HCT116 (cell line): ENCODE measurements around the gene TMEM131. TPM values are rescaled to one million over a fixed set of nuclear protein-coding genes. Genes with fewer than 3 reads are reported as not detected.

Experiments used
- ATAC-seq: fragments of 200-7000 bp; cut with Tn5 transposase; 2 replicates; pipeline ENCODE4 v1.9.1; 2020; ENCODE audit warnings: mild to moderate bottlenecking, moderate library complexity
- BruUV-seq: library from RNA; stranded (reverse); fragments of 400-500 nt; replicated peaks from 2 replicates; lab custom pipeline; 2021; lab: Mats Ljungman, UMichigan
- CTCF ChIA-PET: fragments of 300-600 bp; sonication (Branson Sonifier 250); formaldehyde crosslinking; loops from one replicate; lab custom pipeline; 2021; ENCODE audit warnings: antibody characterized with exemption; lab: Charles Lee
- POLR2A ChIA-PET: fragments of 300-600, 350-600 bp; sonication (Branson Sonifier 250); formaldehyde crosslinking; loops from one replicate; lab custom pipeline; 2021; ENCODE audit warnings: antibody characterized with exemption; lab: Charles Lee
- RAD21 ChIA-PET, 2 experiments: fragments of 300-600 bp; sonication (Branson Sonifier 250); formaldehyde crosslinking; loops; one replicate each; lab custom pipeline; 2023; ENCODE audit warnings: low total read pairs in 2 of 2; ENCODE audit not compliant: uncharacterized antibody in 2 of 2, unreplicated experiment in 2 of 2, low non-redundant PET in 1 of 2; lab: Charles Lee
- DNase-seq: peaks from one replicate; pipeline ENCODE4 v3.0.0-alpha.2; 2010; ENCODE audit warnings: low read depth, low spot score
- H2AFZ ChIP-seq: fragments of 200-600 bp; shearing (Covaris generic), sonication (generic); 2 replicates; pipeline ENCODE4 v1.6.1; 2017; ENCODE audit warnings: low read depth, mixed run types, mixed read lengths, antibody characterized with exemption, low read length; ENCODE audit not compliant: poor library complexity, severe bottlenecking
- H3K27ac ChIP-seq: 2 replicates; pipeline ENCODE4 v1.5.1; 2012; ENCODE audit warnings: low read depth, low read length
- H3K27me3 ChIP-seq: fragments of 200-600 bp; sonication (generic); 2 replicates; pipeline ENCODE4 v1.6.1; 2016; ENCODE audit warnings: mixed run types, low read length, mixed read lengths; ENCODE audit not compliant: insufficient read depth
- H3K36me3 ChIP-seq, 2 experiments: fragments of 200-500 bp in 1 of 2; fragments of 200-600 bp in 1 of 2; sonication (Bioruptor generic) in 1 of 2; sonication (generic) in 1 of 2; 2 replicates each; pipeline versions ENCODE4 v1.5.1 to v1.6.1; 2014 to 2016; ENCODE audit warnings: low read length in 2 of 2, inconsistent platforms in 1 of 2, mixed read lengths in 1 of 2, mixed run types in 1 of 2; ENCODE audit not compliant: insufficient read depth in 2 of 2, control insufficient read depth in 1 of 2
- H3K4me1 ChIP-seq, 2 experiments: fragments of 200-600 bp in 1 of 2; sonication (generic) in 1 of 2; 2 replicates each; pipeline versions ENCODE4 v1.5.1 to v1.6.1; 2012 to 2017; ENCODE audit warnings: low read length in 2 of 2, inconsistent platforms in 1 of 2, mild to moderate bottlenecking in 1 of 2, mixed read lengths in 1 of 2, mixed run types in 1 of 2, moderate library complexity in 1 of 2; ENCODE audit not compliant: insufficient read depth in 2 of 2, control insufficient read depth in 1 of 2
- H3K4me2 ChIP-seq: fragments of 200-600 bp; sonication (generic); 2 replicates; pipeline ENCODE4 v1.6.1; 2017; ENCODE audit warnings: mixed run types, low read length, mixed read lengths
- H3K4me3 ChIP-seq, 2 experiments: fragments of 200-600 bp in 1 of 2; sonication (generic) in 1 of 2; replicated peaks in 1 of 2; 2 replicates each; pipeline ENCODE4 v1.5.1; 2011 to 2016; ENCODE audit warnings: low read length in 2 of 2, control low read depth in 1 of 2, low read depth in 1 of 2, mild to moderate bottlenecking in 1 of 2, mixed read lengths in 1 of 2, mixed run types in 1 of 2
- H3K79me2 ChIP-seq: fragments of 200-600 bp; sonication (generic); 2 replicates; pipeline ENCODE4 v1.6.1; 2017; ENCODE audit warnings: mild to moderate bottlenecking, mixed run types, low read length, moderate library complexity, mixed read lengths; ENCODE audit not compliant: insufficient read depth
- H3K9ac ChIP-seq: fragments of 200-600 bp; sonication (generic); 2 replicates; pipeline ENCODE4 v1.6.1; 2016; ENCODE audit warnings: low read length, mixed read lengths
- H3K9me2 ChIP-seq: fragments of 200-600 bp; sonication (generic), shearing (Covaris generic); 2 replicates; pipeline ENCODE4 v1.6.1; 2017; ENCODE audit warnings: mixed run types, mild to moderate bottlenecking, moderate library complexity; ENCODE audit not compliant: insufficient read depth
- H3K9me3 ChIP-seq, 2 experiments: fragments of 200-500 bp in 1 of 2; fragments of 200-600 bp in 1 of 2; sonication (Bioruptor generic) in 1 of 2; sonication (generic) in 1 of 2; 2 replicates each; pipeline ENCODE4 v1.6.1; 2014 to 2017; ENCODE audit warnings: low read length in 2 of 2, mixed read lengths in 2 of 2, inconsistent platforms in 1 of 2, low read depth in 1 of 2, mild to moderate bottlenecking in 1 of 2, mixed run types in 1 of 2, moderate library complexity in 1 of 2; ENCODE audit not compliant: control insufficient read depth in 1 of 2, insufficient read depth in 1 of 2
- H4K20me1 ChIP-seq: fragments of 200-600 bp; sonication (generic), shearing (Covaris generic); 2 replicates; pipeline ENCODE4 v1.6.1; 2017; ENCODE audit warnings: mixed run types, mild to moderate bottlenecking, moderate library complexity; ENCODE audit not compliant: insufficient read depth
- CBX3 ChIP-seq: IDR thresholded peaks from 2 replicates; pipeline ENCODE4 v1.6.1; 2012; ENCODE audit warnings: low read depth
- CEBPB ChIP-seq: IDR thresholded peaks from 2 replicates; pipeline ENCODE4 v1.6.1; 2012; ENCODE audit warnings: low read depth
- ELF1 ChIP-seq: IDR thresholded peaks from 2 replicates; pipeline ENCODE4 v1.6.1; 2012; ENCODE audit warnings: low read depth, borderline replicate concordance
- EZH2 ChIP-seq: fragments of 200-600 bp; sonication (generic); IDR thresholded peaks from 2 replicates; pipeline ENCODE4 v1.6.1; 2017; ENCODE audit warnings: antibody characterized with exemption, mixed run types
- FOSL1 ChIP-seq: IDR thresholded peaks from 2 replicates; pipeline ENCODE4 v1.6.1; 2012; ENCODE audit warnings: low read depth
- JUND ChIP-seq: IDR thresholded peaks from 2 replicates; pipeline ENCODE4 v1.6.1; 2012
- POLR2A ChIP-seq: IDR thresholded peaks from 2 replicates; pipeline ENCODE4 v1.7.0; 2011; ENCODE audit warnings: borderline replicate concordance; ENCODE audit not compliant: insufficient read depth, insufficient read length; ENCODE audit errors: extremely low read depth
- POLR2AphosphoS5 ChIP-seq: IDR thresholded peaks from 2 replicates; pipeline ENCODE4 v1.6.1; 2011; ENCODE audit warnings: mild to moderate bottlenecking, low read depth, low read length, moderate library complexity
- REST ChIP-seq: IDR thresholded peaks from 2 replicates; pipeline ENCODE4 v1.6.1; 2012; ENCODE audit warnings: low read depth
- SIN3A ChIP-seq: IDR thresholded peaks from 2 replicates; pipeline ENCODE4 v1.6.1; 2012; ENCODE audit warnings: low read depth
- SP1 ChIP-seq: IDR thresholded peaks from 2 replicates; pipeline ENCODE4 v1.6.1; 2012; ENCODE audit warnings: low read depth
- SRF ChIP-seq: IDR thresholded peaks from 2 replicates; pipeline ENCODE4 v1.6.1; 2012; ENCODE audit warnings: low read depth
- TCF7L2 ChIP-seq: IDR thresholded peaks from 2 replicates; pipeline ENCODE4 v1.7.0; 2011; ENCODE audit warnings: borderline replicate concordance, inconsistent platforms; ENCODE audit not compliant: insufficient read depth, insufficient read length; ENCODE audit errors: extremely low read depth
- YY1 ChIP-seq: IDR thresholded peaks from 2 replicates; pipeline ENCODE4 v1.6.1; 2011; ENCODE audit warnings: low read length, low read depth, moderate library complexity, mild to moderate bottlenecking; ENCODE audit not compliant: insufficient replicate concordance; ENCODE audit errors: extremely low read depth
- ZBTB33 ChIP-seq: IDR thresholded peaks from 2 replicates; pipeline ENCODE4 v1.6.1; 2011; ENCODE audit warnings: mild to moderate bottlenecking, low read length, moderate library complexity; ENCODE audit not compliant: insufficient replicate concordance; ENCODE audit errors: extremely low read depth
- ZFX ChIP-seq: fragments of 450-650 bp; IDR thresholded peaks from 2 replicates; pipeline ENCODE4 v1.6.1; 2017
- ZNF274 ChIP-seq: fragments of 200-500 bp; sonication (Bioruptor generic); IDR thresholded peaks from 2 replicates; pipeline ENCODE4 v1.6.1; 2014; ENCODE audit warnings: mild to moderate bottlenecking, low read depth, low read length, inconsistent platforms
- intact Hi-C: fragments of 100-400 bp; cut with micrococcal nuclease; formaldehyde crosslinking; loops from 2 replicates; pipeline ENCODE4 v1.10.0; 2022
- total RNA-seq: library from RNA; stranded (reverse); gene quantifications from one replicate; pipeline ENCODE4 v1.2.1, GENCODE V29; 2021; ENCODE audit not compliant: unreplicated experiment
- TF ChIP-seq, protein P1 (sequence below), 3 experiments: fragments of 200-600 bp in 1 of 3; sonication (generic) in 1 of 3; IDR thresholded peaks in 2 of 3; conservative IDR thresholded peaks in 1 of 3; 2 replicates each; pipeline ENCODE4 v1.5.1; 2012 to 2017; ENCODE audit warnings: low read depth in 2 of 3, low read length in 2 of 3, antibody characterized with exemption in 1 of 3, borderline replicate concordance in 1 of 3, control low read depth in 1 of 3, mild to moderate bottlenecking in 1 of 3, mixed read lengths in 1 of 3, mixed run types in 1 of 3, moderate library complexity in 1 of 3; ENCODE audit not compliant: insufficient read depth in 1 of 3
- TF ChIP-seq, protein P2 (sequence below): IDR thresholded peaks from 2 replicates; pipeline ENCODE4 v1.6.1; 2012

Gene TMEM131
- total RNA-seq, 1 experiment from 2014 or later, result 51.5 TPM

DNA sequence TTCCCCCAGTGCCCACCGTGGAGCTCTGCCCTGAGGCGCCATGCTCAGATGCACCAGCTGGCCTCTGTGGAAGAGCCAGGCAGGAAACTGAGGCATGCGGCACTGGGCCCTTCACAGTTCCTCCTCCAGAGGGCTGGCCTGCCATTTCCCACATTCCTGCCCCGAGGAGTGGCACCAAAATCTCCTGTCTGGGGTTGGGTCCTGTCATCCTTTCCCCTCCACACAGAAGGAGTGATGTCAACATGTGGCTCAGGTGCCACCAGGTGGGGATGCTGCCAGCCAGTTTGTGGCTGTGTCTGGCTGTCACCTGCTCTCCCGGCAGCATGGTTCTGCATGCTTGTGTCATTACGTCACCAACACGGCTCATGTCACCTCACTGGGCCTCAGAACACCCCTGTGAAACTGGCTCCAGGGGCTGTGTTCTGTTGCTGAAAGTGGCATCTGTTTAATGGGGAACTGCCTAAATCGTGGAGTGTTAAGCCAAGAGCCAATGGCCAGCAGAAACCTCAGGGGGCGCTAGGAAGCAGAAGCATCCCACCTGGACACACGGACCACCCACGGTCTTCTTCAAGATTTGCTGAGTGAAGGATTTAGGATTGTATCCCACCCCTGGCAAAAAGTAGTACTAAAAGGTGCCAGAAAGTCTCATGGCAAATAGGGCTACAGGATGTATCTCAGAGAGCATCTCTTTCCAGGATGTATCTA is 231.0 kb downstream of the TMEM131 start:
- no peaks in the 10 kb centered on the region for H4K20me1 ChIP-seq
- BruUV-seq, result no TSS peak
- ChIA-PET RAD21 (no interaction called here), POLR2A (no interaction called here), CTCF (interaction anchor here (1.1 kb wide), 1 partner anchor 10 kb away, joined by 3 read pairs; no protein-coding TSS in a partner anchor)
- H3K4me2 ChIP-seq, result no peak overlapping the region
- H3K9ac ChIP-seq, result no peak overlapping the region
- intact Hi-C loops, result no loop called here
- no peaks in the 10 kb centered on the region for H3K79me2 ChIP-seq
- ATAC-seq, result no peak
- no peaks in the 10 kb centered on the region for H3K27me3 ChIP-seq
- no peaks in the 10 kb centered on the region for H3K9me3 ChIP-seq
- H3K4me1 ChIP-seq, result peaks cover 0 to 8% of the 10 kb centered on the region in 2 experiments; a peak in 2 of 4 replicates
- no peak for TF ChIP-seq POLR2AphosphoS5
- TF ChIP-seq, protein P1, sequence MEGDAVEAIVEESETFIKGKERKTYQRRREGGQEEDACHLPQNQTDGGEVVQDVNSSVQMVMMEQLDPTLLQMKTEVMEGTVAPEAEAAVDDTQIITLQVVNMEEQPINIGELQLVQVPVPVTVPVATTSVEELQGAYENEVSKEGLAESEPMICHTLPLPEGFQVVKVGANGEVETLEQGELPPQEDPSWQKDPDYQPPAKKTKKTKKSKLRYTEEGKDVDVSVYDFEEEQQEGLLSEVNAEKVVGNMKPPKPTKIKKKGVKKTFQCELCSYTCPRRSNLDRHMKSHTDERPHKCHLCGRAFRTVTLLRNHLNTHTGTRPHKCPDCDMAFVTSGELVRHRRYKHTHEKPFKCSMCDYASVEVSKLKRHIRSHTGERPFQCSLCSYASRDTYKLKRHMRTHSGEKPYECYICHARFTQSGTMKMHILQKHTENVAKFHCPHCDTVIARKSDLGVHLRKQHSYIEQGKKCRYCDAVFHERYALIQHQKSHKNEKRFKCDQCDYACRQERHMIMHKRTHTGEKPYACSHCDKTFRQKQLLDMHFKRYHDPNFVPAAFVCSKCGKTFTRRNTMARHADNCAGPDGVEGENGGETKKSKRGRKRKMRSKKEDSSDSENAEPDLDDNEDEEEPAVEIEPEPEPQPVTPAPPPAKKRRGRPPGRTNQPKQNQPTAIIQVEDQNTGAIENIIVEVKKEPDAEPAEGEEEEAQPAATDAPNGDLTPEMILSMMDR (IDR thresholded peaks at IDR 0.05 in 2 of 3, conservative IDR thresholded peaks at IDR 0.05 in 1 of 3; ENCODE audit: borderline replicate concordance in 1 of 3, insufficient read depth in 1 of 3, low read depth in 2 of 3, low read length in 2 of 3), result no peak
- no peak for TF ChIP-seq CBX3
- TF ChIP-seq CEBPB, result no peak
- no peak for TF ChIP-seq SIN3A
- no peak for TF ChIP-seq REST
- no peak for TF ChIP-seq ZFX
- no peak for TF ChIP-seq ZNF274
- no peak for TF ChIP-seq EZH2
- no peak for TF ChIP-seq TCF7L2
- TF ChIP-seq FOSL1, result no peak
- no peak for TF ChIP-seq JUND
- no peak for TF ChIP-seq POLR2A
- TF ChIP-seq, protein P2, sequence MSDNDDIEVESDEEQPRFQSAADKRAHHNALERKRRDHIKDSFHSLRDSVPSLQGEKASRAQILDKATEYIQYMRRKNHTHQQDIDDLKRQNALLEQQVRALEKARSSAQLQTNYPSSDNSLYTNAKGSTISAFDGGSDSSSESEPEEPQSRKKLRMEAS, result no peak
- no peak for TF ChIP-seq SRF
- TF ChIP-seq SP1, result no peak
- no peak for TF ChIP-seq ELF1
- no peak for TF ChIP-seq YY1
- TF ChIP-seq ZBTB33, result no peak
- no peak overlapping the region for H3K27ac ChIP-seq
- H2AFZ ChIP-seq, result no peak overlapping the region
- H3K9me2 ChIP-seq, result no peaks in the 10 kb centered on the region
- no peak overlapping the region for H3K4me3 ChIP-seq
- DNase-seq, result no peak
- H3K36me3 ChIP-seq, result peaks cover 14 to 17% of the 10 kb centered on the region in 2 experiments
